GM23338 (cell line): ENCODE data around the gene FRY. TPM values are rescaled to one million over a fixed set of nuclear protein-coding genes. Genes with fewer than 3 reads are reported as not detected.

Source experiments
- ATAC-seq: fragments of 200-7000 bp; cut with Tn5 transposase; 3 replicates; pipeline ENCODE4 v1.9.1; 2020
- DNase-seq: peaks from one replicate; pipeline ENCODE4 v3.0.0-alpha.2; 2015; ENCODE audit warnings: low spot score
- H2AFZ ChIP-seq: fragments of 200-600 bp; sonication (generic); 2 replicates; pipeline ENCODE4 v1.8.0; 2016; ENCODE audit warnings: antibody characterized with exemption, mild to moderate bottlenecking, moderate library complexity
- H3F3A ChIP-seq: fragments of 200-600 bp; sonication (generic); replicated peaks from 2 replicates; pipeline ENCODE4 v1.8.0; 2017; ENCODE audit warnings: antibody characterized with exemption, mixed run types, low read depth
- H3K27ac ChIP-seq: fragments of 200-600 bp; sonication (generic); 2 replicates; pipeline ENCODE4 v1.6.1; 2016; ENCODE audit warnings: low read depth
- H3K27me3 ChIP-seq: fragments of 200-600 bp; sonication (generic); 2 replicates; pipeline ENCODE4 v1.8.0; 2016; ENCODE audit warnings: mild to moderate bottlenecking, mixed run types, moderate library complexity; ENCODE audit not compliant: insufficient read depth
- H3K36me3 ChIP-seq: fragments of 200-600 bp; sonication (generic); 2 replicates; pipeline ENCODE4 v1.8.0; 2016; ENCODE audit warnings: mild to moderate bottlenecking; ENCODE audit not compliant: insufficient read depth
- H3K4me1 ChIP-seq: fragments of 200-600 bp; sonication (generic); 2 replicates; pipeline ENCODE4 v1.8.0; 2016; ENCODE audit warnings: mild to moderate bottlenecking, moderate library complexity; ENCODE audit not compliant: insufficient read depth
- H3K4me2 ChIP-seq: fragments of 200-600 bp; sonication (generic); 2 replicates; pipeline ENCODE4 v1.7.1; 2017; ENCODE audit warnings: mixed run types
- H3K4me3 ChIP-seq: fragments of 200-600 bp; sonication (generic); 2 replicates; pipeline ENCODE4 v1.6.1; 2016; ENCODE audit warnings: mixed run types
- H3K79me2 ChIP-seq: fragments of 200-600 bp; sonication (generic); replicated peaks from 2 replicates; pipeline ENCODE4 v1.8.0; 2017; ENCODE audit warnings: mild to moderate bottlenecking; ENCODE audit not compliant: insufficient read depth
- H3K9me2 ChIP-seq: fragments of 200-600 bp; sonication (generic); 2 replicates; pipeline ENCODE4 v1.8.0; 2017; ENCODE audit not compliant: insufficient read depth
- H4K20me1 ChIP-seq: fragments of 200-600 bp; sonication (generic); replicated peaks from 2 replicates; pipeline ENCODE4 v1.8.0; 2017; ENCODE audit warnings: mild to moderate bottlenecking; ENCODE audit not compliant: insufficient read depth
- H3K27ac Mint-ChIP-seq: 2 replicates; pipeline ENCODE4 v1.8.0; 2020; ENCODE audit warnings: inconsistent platforms, mild to moderate bottlenecking, moderate library complexity, mixed read lengths
- H3K27me3 Mint-ChIP-seq: 3 replicates; pipeline ENCODE4 v1.8.0; 2022; ENCODE audit warnings: low read depth, mild to moderate bottlenecking, moderate library complexity, mixed read lengths, inconsistent platforms; ENCODE audit not compliant: insufficient read depth, poor library complexity
- H3K36me3 Mint-ChIP-seq: 3 replicates; pipeline ENCODE4 v1.8.0; 2021; ENCODE audit warnings: low read depth, mild to moderate bottlenecking, inconsistent platforms, moderate library complexity, mixed read lengths
- H3K4me1 Mint-ChIP-seq: 3 replicates; pipeline ENCODE4 v1.8.0; 2020; ENCODE audit warnings: mild to moderate bottlenecking, inconsistent platforms, mixed read lengths
- H3K4me3 Mint-ChIP-seq: 3 replicates; pipeline ENCODE4 v1.8.0; 2021; ENCODE audit warnings: moderate library complexity, mild to moderate bottlenecking, inconsistent platforms, mixed read lengths
- H3K9me3 Mint-ChIP-seq: 3 replicates; pipeline ENCODE4 v1.8.0; 2020; ENCODE audit warnings: moderate library complexity, mild to moderate bottlenecking, inconsistent platforms, mixed read lengths
- CREB1 ChIP-seq: fragments of 250-450 bp; sonication (Bioruptor Pico); IDR thresholded peaks from 2 replicates; pipeline ENCODE4 v1.5.0; 2020; ENCODE audit warnings: low read depth, mild to moderate bottlenecking, moderate library complexity
- ETS1 ChIP-seq: IDR thresholded peaks from 2 replicates; pipeline ENCODE4 v1.6.1; 2016; ENCODE audit warnings: antibody characterized with exemption
- EZH2phosphoT487 ChIP-seq: fragments of 200-600 bp; sonication (generic); IDR thresholded peaks from one replicate; pipeline ENCODE4 v1.8.1; 2018; ENCODE audit warnings: antibody characterized with exemption; ENCODE audit not compliant: unreplicated experiment
- JUNB ChIP-seq: IDR thresholded peaks from one replicate; pipeline ENCODE4 v1.6.1; 2016; ENCODE audit warnings: antibody characterized with exemption; ENCODE audit not compliant: unreplicated experiment
- POLR2AphosphoS5 ChIP-seq: IDR thresholded peaks from 2 replicates; pipeline ENCODE4 v1.6.1; 2016; ENCODE audit warnings: antibody characterized with exemption, low read depth
- REST ChIP-seq: IDR thresholded peaks from one replicate; pipeline ENCODE4 v1.6.1; 2018; ENCODE audit warnings: antibody characterized with exemption; ENCODE audit not compliant: unreplicated experiment
- ZNF114 ChIP-seq: fragments of 250-450 bp; sonication (Bioruptor Pico); IDR thresholded peaks from 2 replicates; pipeline ENCODE4 v1.5.0; 2020; ENCODE audit warnings: mild to moderate bottlenecking, moderate library complexity
- ZNF462 ChIP-seq: fragments of 250-450 bp; sonication (Bioruptor Pico); IDR thresholded peaks from 2 replicates; pipeline ENCODE4 v1.5.0; 2020; ENCODE audit warnings: mild to moderate bottlenecking, moderate library complexity
- polyA plus RNA-seq: library from polyadenylated mRNA; unstranded; fragments of >200 nt; fragmentation: Nextera tagmentation; extraction: Ambion mirVana; gene quantifications from 2 replicates; pipeline ENCODE4 v1.2.1, GENCODE V29; 2016
- total RNA-seq: library from RNA; depleted of rRNA; stranded (reverse); fragments of >200 nt; shearing (Covaris generic); gene quantifications from 2 replicates; pipeline ENCODE4 v1.2.3, GENCODE V29; 2014

The FRY gene
- total and polyA plus RNA-seq, 2 experiments from 2014 or later, result 2.4 to 10.1 TPM

GRCh38 chr13:32073180-32073864 lies 41.7 kb downstream of the FRY start:
- Histone ChIP-seq H3K36me3 (no peaks in the 10 kb centered on the region), H3K79me2 (no peaks in the 10 kb centered on the region), H2AFZ (no peak overlapping the region), H3K4me3 (no peak overlapping the region), H3K9me2 (peaks cover 10% of the 10 kb centered on the region; the same call in 1 of the 2 replicates), H4K20me1 (no peaks in the 10 kb centered on the region), H3K4me1 (peaks cover 19% of the 10 kb centered on the region), H3K27ac (no peak overlapping the region), H3K4me2 (no peak overlapping the region), H3K27me3 (no peaks in the 10 kb centered on the region), H3F3A (no peaks in the 10 kb centered on the region)
- H3K9me3 Mint-ChIP-seq, result peaks cover 16% of the 10 kb centered on the region; the same call in 2 of the 3 replicates
- H3K36me3 Mint-ChIP-seq, result peaks cover 4% of the 10 kb centered on the region; the same call in 2 of the 3 replicates
- TF ChIP-seq ETS1 (no peak), REST (no peak), POLR2AphosphoS5 (no peak), EZH2phosphoT487 (no peak), CREB1 (CRISPR knock-in tag) (no peak), ZNF114 (no peak), JUNB (no peak), ZNF462 (CRISPR knock-in tag) (no peak)
- no peak overlapping the region for H3K27ac Mint-ChIP-seq
- DNase-seq, result no peak
- H3K4me1 Mint-ChIP-seq, result peaks cover 26% of the 10 kb centered on the region
- no peaks in the 10 kb centered on the region for H3K27me3 Mint-ChIP-seq
- ATAC-seq, result no peak
- H3K4me3 Mint-ChIP-seq, result no peak overlapping the region
